Sigmoid colon (tissue), 3 donors: ENCODE results near the gene GALNS.

ENCODE experiments used
- POLR2A ChIP-seq, 2 donors: fragments of 450-650 bp; IDR thresholded peaks; one replicate each; pipeline ENCODE4 v1.6.1; 2016; ENCODE audit warnings: antibody characterized with exemption in 2 of 2, mild to moderate bottlenecking in 2 of 2, moderate library complexity in 2 of 2
- TF ChIP-seq, protein P1 (sequence below), 4 experiments: fragments of 450-650 bp in 3 of 4; fragments of 200-600 bp in 1 of 4; IDR thresholded peaks; one replicate each; pipeline ENCODE4 v1.5.1; 2016 to 2019; ENCODE audit warnings: antibody characterized with exemption in 4 of 4, mild to moderate bottlenecking in 3 of 4, moderate library complexity in 2 of 4

GRCh38 chr16:88803264-88803987 lies 53.3 kb downstream of the GALNS start, which contains the start of gene CDT1:
- peak; percentile 41 to 52 for TF ChIP-seq POLR2A (IDR thresholded peaks at IDR 0.05)
- TF ChIP-seq, protein P1, sequence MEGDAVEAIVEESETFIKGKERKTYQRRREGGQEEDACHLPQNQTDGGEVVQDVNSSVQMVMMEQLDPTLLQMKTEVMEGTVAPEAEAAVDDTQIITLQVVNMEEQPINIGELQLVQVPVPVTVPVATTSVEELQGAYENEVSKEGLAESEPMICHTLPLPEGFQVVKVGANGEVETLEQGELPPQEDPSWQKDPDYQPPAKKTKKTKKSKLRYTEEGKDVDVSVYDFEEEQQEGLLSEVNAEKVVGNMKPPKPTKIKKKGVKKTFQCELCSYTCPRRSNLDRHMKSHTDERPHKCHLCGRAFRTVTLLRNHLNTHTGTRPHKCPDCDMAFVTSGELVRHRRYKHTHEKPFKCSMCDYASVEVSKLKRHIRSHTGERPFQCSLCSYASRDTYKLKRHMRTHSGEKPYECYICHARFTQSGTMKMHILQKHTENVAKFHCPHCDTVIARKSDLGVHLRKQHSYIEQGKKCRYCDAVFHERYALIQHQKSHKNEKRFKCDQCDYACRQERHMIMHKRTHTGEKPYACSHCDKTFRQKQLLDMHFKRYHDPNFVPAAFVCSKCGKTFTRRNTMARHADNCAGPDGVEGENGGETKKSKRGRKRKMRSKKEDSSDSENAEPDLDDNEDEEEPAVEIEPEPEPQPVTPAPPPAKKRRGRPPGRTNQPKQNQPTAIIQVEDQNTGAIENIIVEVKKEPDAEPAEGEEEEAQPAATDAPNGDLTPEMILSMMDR (IDR thresholded peaks at IDR 0.05) = no peak
